Hair follicular keratinocyte (primary cell): Measurements from ENCODE around the gene NLRC5. TPM values are rescaled to one million over a fixed set of nuclear protein-coding genes. Genes with fewer than 3 reads are reported as not detected.

ENCODE experiments used
- total RNA-seq: library from RNA; depleted of rRNA; stranded (reverse); fragments of >200 nt; gene quantifications from 2 replicates; pipeline ENCODE4 v1.2.3, GENCODE V29; 2015

Gene NLRC5
- total RNA-seq, result 1.5 and 1.6 TPM in 2 replicates

GRCh38 chr16:56988948-56989945 is at the start of gene NLRC5:
Gene NLRC5, plus strand, starts transcription at chr16:56989557. Its CDS starts 31,156 bp downstream, at chr16:57020713.

GRCh38 chr16:56961851-56962281 is 27.5 kb upstream of the NLRC5 start, which contains the start of gene CETP:
Gene CETP, plus strand, starts transcription at chr16:56961950. Its CDS starts 30 bp downstream, at chr16:56961980.

GRCh38 chr16:57091975-57092785 is 102.8 kb downstream of the NLRC5 start, which contains the start of gene CPNE2:
Gene CPNE2, plus strand, starts transcription at chr16:57092583. Its CDS starts 18,160 bp downstream, at chr16:57110743.

Other genes with a start within 250 kb of the NLRC5 start
- 0.08 TPM in 1 of 2 replicates, not detected in the other for gene SLC12A3, start 124.3 kb upstream of the NLRC5 start, total RNA-seq
- 185 and 220 TPM in 2 replicates for gene HERPUD1, start 57.4 kb upstream of the NLRC5 start, total RNA-seq
- gene CETP, start 27.6 kb upstream of the NLRC5 start, total RNA-seq, result not detected in 2 replicates
- gene CPNE2, start 103.0 kb downstream of the NLRC5 start, total RNA-seq, result 15.1 and 22.6 TPM in 2 replicates
- 47.6 and 66.3 TPM in 2 replicates for gene PSME3IP1, start 196.5 kb downstream of the NLRC5 start, total RNA-seq
- gene RSPRY1, start 196.8 kb downstream of the NLRC5 start, total RNA-seq, result 27.6 and 27.8 TPM in 2 replicates